T follicular helper cell (primary cell): ENCODE data around the gene ALAS2.
A peak's percentile ranks its signal among the peaks of the same experiment; 100 is the strongest.
"Not testable (repeated sequence)": the region's sequence is repeated elsewhere in the genome, so short reads cannot be mapped to it uniquely, and the experiment has no call there.

ENCODE experiments used
- DNase-seq: peaks from one replicate; pipeline ENCODE4 v3.0.0-alpha.2; 2020; ENCODE audit warnings: low read depth

The ALAS2 gene

DNA sequence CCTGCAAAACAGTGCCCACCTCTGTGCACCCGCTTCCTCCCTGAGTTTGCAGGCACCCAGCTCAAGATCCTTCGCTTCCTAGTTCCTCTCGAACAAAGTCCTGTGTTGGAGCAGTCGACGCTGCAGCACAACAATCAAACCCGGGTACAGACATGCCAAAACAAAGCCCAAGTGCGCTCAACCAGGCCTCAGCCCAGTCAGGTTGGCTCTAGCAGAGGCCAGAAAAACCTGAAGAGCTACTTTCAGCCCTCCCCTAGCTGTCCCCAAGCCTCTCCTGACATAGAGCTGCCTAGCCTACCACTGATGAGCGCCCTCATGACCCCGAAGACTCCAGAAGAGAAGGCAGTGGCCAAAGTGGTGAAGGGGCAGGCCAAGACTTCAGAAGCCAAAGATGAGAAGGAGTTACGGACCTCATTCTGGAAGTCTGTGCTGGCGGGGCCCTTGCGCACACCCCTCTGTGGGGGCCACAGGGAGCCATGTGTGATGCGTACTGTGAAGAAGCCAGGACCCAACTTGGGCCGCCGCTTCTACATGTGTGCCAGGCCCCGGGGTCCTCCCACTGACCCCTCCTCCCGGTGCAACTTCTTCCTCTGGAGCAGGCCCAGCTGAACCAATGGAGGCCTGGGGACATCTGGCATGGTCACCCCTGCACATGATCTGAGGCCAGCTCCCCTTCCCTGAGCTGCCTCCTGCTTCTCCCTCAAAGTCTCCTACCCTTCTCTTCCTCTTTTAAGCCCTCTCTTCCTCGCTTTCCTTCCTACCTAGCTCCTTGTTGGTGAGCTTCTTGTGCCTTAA lies 23.8 kb downstream of the ALAS2 start:
- no peak for DNase-seq

DNA sequence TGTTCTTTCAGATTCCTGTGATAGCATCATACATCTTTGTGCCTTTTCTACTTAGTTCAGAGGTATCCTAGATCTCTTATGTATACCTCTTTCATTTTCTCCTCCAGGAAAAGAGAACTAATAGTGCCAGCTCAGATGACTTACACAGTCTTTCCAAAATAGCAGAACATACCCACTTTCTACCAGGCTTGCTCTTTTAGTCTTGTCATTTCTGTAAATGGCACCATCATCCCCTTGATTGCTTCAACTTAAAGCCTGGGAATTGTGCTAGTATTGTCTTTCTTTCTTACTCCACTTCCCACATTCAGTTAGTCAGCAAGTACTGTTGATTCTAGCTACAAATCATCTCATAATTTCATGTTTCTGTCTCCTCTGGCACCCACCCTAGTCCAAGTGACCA lies 25.5 kb downstream of the ALAS2 start:
- DNase-seq, result no peak

GRCh38 chrX:55004231-55004630 lies 26.5 kb downstream of the ALAS2 start:
- DNase-seq, result no peak

DNA sequence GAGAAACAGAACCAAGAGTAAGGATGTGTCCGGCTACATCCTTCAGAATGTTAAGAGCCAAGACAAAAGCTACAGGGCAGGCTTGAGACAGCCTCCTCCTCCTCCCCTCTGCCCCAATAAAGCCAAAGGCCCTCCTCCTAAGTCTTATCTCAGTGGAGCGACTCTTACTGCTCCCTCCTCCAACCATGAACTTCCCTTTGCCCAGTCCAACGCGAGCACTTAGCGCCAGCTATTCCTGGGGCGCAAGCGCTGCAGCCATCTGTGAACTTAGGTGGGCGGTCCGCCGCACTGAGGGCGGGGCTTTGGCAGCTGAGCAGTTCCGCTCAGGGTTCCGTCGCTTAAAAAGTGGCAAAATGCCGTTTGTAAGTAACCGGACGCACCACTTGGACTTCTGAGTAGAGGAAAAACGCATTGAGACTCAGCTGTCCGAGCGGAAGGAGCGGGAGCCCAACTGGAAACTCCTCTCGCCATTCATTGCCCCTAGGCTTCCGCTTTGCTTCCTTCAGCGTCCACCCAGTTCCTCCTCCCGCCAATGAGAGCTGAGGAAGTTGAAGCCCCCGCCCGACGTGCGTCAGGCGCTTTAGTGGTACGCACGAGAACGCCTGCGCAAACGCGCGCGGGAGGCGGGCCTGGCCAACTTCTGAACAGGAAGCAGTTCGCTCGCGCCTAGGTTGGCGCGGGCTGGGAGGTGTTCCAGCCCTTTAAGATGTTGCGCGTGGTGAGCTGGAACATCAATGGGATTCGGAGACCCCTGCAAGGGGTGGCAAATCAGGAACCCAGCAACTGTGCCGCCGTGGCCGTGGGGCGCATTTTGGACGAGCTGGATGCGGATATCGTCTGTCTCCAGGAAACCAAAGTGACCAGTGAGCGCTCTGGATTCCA lies 30.8 kb downstream of the ALAS2 start, which contains the start of gene APEX2:
TSS of gene APEX2 (plus strand) at position 647 of the 882 bp plus-strand sequence. CDS start at position 707, 60 bp downstream.
- DNase-seq, result peak; percentile 80

- DNase-seq, result no peak
These were observed 35.2 kb downstream of the ALAS2 start for GRCh38 chrX:54995621-54996020.

GRCh38 chrX:54994668-54995351 lies 36.0 kb downstream of the ALAS2 start:
- DNase-seq, result no peak

GRCh38 chrX:54994099-54994498 lies 36.7 kb downstream of the ALAS2 start, which contains the start of gene PFKFB1:
TSS of gene PFKFB1 (minus strand) at chrX:54994188. CDS start at chrX:54994007, 181 bp downstream.
- DNase-seq, result no peak

DNA sequence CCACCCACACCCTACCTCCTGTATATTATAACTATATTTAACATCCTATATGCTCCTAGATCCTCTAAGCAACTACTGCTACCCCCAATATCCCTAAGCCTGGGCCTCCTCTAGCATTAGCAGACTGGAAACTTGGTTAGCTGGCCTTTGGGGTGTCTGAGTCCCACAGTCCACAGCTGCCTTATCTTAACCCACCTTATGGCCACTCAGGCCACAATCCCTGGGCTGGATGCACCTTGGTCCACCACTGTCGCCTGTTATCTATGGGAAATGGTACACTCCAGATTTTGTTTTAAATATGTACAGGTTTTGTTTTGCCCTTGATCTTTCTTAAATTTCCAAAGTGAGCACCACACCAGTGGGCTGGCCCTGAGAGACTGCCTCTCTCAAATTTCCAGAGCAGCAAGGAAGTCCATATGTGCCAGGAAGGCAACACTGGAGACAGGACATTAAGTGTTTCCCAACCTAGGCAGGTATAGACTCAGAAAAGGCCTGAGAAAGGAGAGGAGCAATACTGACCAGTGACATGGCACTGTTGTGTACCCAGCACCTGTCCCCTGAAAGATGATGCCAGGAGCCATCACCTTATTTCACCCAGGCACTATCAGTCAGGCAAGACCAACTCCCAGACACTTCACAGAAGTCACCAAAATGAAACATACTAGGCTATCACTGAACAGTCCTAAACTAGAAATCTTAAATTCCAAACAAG lies 37.7 kb downstream of the ALAS2 start:
- no peak for DNase-seq

GRCh38 chrX:54991706-54992105 lies 39.1 kb downstream of the ALAS2 start:
- DNase-seq, result no peak

DNA sequence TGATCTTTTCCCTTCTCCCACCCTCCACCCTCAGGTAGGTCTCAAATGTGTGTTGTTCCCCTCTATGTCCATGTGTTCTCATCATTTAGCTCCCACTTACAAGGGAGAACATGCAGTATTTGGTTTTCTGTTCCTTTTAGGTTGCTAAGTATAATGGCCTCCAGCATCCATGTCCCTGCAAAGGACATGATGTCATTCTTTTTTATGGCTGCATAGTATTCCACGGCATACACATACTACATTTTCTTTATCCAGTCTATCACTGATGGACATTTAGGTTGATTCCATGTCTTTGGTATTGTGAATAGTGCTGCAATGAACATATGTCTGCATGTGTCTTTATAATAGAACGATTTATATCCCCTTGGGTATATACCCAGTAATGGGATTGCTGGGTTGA lies 47.5 kb downstream of the ALAS2 start:
- not testable (repeated sequence) for DNase-seq

- no peak for DNase-seq
These were observed 50.4 kb downstream of the ALAS2 start for GRCh38 chrX:54980334-54980733.

DNA sequence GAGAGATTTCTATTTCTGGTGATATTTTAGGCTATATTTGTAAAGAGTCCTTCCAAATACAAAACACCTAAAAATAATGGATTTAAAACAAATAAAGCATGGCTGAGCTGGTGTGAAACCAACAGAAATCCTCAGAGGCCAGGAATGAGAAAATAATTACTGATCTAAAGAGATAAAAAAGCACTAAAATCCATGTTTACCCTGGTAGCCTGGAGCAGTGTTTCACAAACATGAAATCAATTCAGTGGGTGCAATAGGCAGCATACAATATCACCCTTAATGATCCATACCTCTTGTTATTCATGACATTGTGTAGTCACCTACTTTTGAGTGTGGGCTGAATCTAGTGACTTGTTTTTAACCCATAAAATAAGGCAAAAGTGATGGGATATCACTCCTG lies 51.3 kb downstream of the ALAS2 start:
- no peak for DNase-seq

- DNase-seq, result no peak
These were observed 52.3 kb downstream of the ALAS2 start for GRCh38 chrX:54978448-54978847.

GRCh38 chrX:54977387-54977786 lies 53.4 kb downstream of the ALAS2 start:
- no peak for DNase-seq

DNA sequence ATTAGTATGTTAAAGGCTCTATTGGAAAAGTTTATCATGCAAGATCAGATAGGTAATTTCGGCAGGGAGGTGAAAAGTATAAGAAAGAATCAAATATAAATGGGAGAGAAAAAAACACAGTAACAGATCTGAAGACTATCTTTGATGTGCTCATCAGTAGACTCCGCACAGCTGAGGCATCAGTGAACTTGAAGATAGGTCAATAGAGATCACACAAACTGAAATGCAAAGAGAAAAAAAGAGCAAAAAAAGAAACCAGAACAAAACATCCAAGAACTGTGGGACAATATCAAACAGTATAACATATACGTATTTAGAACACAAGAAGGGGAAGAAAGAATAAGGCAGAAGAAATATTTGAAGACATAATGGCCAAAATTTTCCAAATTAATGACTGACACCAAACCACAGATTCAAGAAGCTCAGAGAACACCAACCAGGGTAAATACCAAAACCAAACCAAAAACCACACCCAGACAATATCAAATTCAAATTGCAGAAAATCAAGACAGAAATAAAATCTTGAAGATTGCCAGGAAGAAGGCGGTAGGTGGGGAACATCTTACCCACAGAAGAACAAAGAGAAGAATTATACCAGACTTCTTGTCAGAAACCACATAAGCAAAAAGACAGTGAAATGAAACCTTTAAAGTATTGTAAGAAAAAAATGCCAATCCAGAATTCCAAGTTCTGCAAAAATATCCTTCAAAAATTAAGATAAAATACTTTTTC lies 65.8 kb downstream of the ALAS2 start:
- DNase-seq, result no peak

- DNase-seq, result no peak
These were observed 69.0 kb downstream of the ALAS2 start for GRCh38 chrX:54961750-54962149.
